Bronchial epithelial cell (primary cell): ENCODE data around the gene ZBTB9. TPM values are rescaled to one million over a fixed set of nuclear protein-coding genes. Genes with fewer than 3 reads are reported as not detected.
A peak's percentile ranks its signal among the peaks of the same experiment; 100 is the strongest.

Experiments used
- DNase-seq: peaks from one replicate; pipeline ENCODE4 v3.0.0-alpha.2; 2010; ENCODE audit warnings: low read depth
- FAIRE-seq: peaks from 2 replicates; lab custom pipeline; 2011; peaks lifted over from hg19 to GRCh38; lab: Jason Lieb, UNC
- H3K27me3 ChIP-seq: 2 replicates; pipeline ENCODE4 v1.5.1; 2011; ENCODE audit warnings: low read length; ENCODE audit not compliant: control insufficient read depth, insufficient read depth
- H3K36me3 ChIP-seq: 2 replicates; pipeline ENCODE4 v1.5.1; 2011; ENCODE audit warnings: low read length; ENCODE audit not compliant: control insufficient read depth, insufficient read depth
- H3K4me3 ChIP-seq: 2 replicates; pipeline ENCODE4 v1.5.1; 2011; ENCODE audit warnings: mild to moderate bottlenecking, low read depth, low read length, control low read depth
- total RNA-seq: library from RNA; depleted of rRNA; stranded (reverse); fragments of >200 nt; gene quantifications from 2 replicates; pipeline ENCODE4 v1.2.1, GENCODE V29; 2014
- TF ChIP-seq, protein P1 (sequence below): IDR thresholded peaks from 2 replicates; pipeline ENCODE4 v1.5.1; 2011; ENCODE audit warnings: mild to moderate bottlenecking, moderate library complexity, low read length, control low read depth, inconsistent platforms; ENCODE audit not compliant: insufficient read depth, severe bottlenecking

ZBTB9 gene
- total RNA-seq: 5.9 and 6.3 TPM in 2 replicates

GRCh38 chr6:33454009-33454946 lies at the start of gene ZBTB9:
ZBTB9 (plus strand) TSS chr6:33454576; CDS start chr6:33455101, 525 bp downstream.
- peaks cover 8% of the 10 kb centered on the region for H3K36me3 ChIP-seq
- DNase-seq (peak; percentile 94), FAIRE-seq (no peak)
- H3K4me3 ChIP-seq: peak within 1 kb of the TSS; percentile 88
- H3K27me3 ChIP-seq: no peaks in the 10 kb centered on the region
- TF ChIP-seq, protein P1, sequence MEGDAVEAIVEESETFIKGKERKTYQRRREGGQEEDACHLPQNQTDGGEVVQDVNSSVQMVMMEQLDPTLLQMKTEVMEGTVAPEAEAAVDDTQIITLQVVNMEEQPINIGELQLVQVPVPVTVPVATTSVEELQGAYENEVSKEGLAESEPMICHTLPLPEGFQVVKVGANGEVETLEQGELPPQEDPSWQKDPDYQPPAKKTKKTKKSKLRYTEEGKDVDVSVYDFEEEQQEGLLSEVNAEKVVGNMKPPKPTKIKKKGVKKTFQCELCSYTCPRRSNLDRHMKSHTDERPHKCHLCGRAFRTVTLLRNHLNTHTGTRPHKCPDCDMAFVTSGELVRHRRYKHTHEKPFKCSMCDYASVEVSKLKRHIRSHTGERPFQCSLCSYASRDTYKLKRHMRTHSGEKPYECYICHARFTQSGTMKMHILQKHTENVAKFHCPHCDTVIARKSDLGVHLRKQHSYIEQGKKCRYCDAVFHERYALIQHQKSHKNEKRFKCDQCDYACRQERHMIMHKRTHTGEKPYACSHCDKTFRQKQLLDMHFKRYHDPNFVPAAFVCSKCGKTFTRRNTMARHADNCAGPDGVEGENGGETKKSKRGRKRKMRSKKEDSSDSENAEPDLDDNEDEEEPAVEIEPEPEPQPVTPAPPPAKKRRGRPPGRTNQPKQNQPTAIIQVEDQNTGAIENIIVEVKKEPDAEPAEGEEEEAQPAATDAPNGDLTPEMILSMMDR: no peak

DNA sequence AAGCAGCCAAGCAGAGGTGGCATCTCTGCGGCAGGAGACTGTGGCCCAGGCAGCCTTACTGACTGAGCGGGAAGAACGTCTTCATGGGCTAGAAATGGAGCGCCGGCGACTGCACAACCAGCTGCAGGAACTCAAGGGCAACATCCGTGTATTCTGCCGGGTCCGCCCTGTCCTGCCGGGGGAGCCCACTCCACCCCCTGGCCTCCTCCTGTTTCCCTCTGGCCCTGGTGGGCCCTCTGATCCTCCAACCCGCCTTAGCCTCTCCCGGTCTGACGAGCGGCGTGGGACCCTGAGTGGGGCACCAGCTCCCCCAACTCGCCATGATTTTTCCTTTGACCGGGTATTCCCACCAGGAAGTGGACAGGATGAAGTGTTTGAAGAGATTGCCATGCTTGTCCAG lies 49.5 kb upstream of the ZBTB9 start:
- FAIRE-seq (no peak), DNase-seq (no peak)
- Histone ChIP-seq H3K27me3 (no peaks in the 10 kb centered on the region), H3K4me3 (no peak overlapping the region), H3K36me3 (peaks cover 4% of the 10 kb centered on the region)
- TF ChIP-seq, protein P1: no peak

DNA sequence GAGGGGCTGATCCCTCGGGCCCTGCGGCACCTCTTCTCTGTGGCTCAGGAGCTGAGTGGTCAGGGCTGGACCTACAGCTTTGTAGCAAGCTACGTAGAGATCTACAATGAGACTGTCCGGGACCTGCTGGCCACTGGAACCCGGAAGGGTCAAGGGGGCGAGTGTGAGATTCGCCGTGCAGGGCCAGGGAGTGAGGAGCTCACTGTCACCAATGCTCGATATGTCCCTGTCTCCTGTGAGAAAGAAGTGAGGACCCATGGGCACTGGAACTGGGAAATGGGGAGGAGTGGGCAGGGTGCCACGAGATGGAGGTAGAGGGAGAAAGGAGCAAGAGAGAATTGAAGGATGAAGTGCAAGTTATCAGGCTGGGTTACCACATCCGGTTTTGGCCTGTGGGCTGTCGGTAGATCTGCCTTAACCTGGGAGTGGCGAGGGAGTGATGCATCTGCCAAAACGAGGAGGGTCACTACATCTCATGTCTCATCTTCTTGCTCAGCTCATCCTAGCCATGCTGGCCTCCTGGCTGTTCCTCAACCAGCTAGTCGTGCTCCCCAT lies 48.9 kb upstream of the ZBTB9 start:
- Histone ChIP-seq H3K36me3 (peaks cover 4% of the 10 kb centered on the region), H3K4me3 (no peak overlapping the region), H3K27me3 (no peaks in the 10 kb centered on the region)
- TF ChIP-seq, protein P1: no peak
- DNase-seq (no peak), FAIRE-seq (no peak)

DNA sequence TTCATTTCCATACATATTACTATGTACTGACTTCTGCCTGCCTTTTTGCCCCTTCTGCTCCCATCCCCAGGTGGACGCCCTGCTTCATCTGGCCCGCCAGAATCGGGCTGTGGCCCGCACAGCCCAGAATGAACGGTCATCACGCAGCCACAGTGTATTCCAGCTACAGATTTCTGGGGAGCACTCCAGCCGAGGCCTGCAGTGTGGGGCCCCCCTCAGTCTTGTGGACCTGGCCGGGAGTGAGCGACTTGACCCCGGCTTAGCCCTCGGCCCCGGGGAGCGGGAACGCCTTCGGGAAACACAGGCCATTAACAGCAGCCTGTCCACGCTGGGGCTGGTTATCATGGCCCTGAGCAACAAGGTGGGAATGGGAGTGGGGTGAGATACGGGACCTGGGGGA lies 48.2 kb upstream of the ZBTB9 start:
- no peak for DNase-seq
- Histone ChIP-seq H3K36me3 (peaks cover 4% of the 10 kb centered on the region), H3K27me3 (no peaks in the 10 kb centered on the region), H3K4me3 (no peak overlapping the region)
- TF ChIP-seq, protein P1: no peak
- no peak for FAIRE-seq

DNA sequence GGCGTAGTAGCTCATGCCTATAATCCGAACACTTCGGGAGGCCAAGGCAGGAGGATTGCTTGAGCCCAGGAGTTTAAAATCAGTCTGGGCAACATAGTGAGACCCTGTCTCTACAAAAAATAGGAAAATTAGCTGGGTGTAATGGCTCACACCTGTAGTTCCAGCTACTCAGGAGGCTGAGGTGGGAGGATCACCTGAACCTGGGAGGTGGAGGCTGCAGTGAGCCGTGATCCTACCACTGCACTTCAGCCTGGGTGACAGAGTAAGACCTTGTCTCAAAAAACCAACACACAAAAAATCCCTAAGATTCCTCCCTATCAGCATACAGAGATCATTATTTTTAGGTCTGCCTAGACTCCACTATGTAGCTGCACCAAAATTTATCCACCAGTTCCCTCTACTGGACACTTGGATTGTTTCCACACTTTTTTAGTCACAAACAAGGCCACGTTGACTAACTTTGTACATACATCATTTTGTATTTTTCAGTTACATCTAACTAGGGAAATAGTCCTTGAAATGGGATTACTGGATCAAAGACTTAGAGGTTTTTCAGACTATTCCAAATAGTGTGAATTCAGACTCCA lies 47.2 kb upstream of the ZBTB9 start:
- Histone ChIP-seq H3K36me3 (peaks cover 4% of the 10 kb centered on the region), H3K4me3 (no peak overlapping the region), H3K27me3 (no peaks in the 10 kb centered on the region)
- DNase-seq: peak; percentile 60
- no peak for FAIRE-seq
- TF ChIP-seq, protein P1: peak; percentile 36
